Neural cell (in vitro differentiated cells): Measurements from ENCODE around the gene CLSTN2. TPM values are rescaled to one million over a fixed set of nuclear protein-coding genes. Genes with fewer than 3 reads are reported as not detected.

Source experiments
- H2AFZ ChIP-seq: fragments of 200-600, 300-800 bp; sonication (generic), shearing (Covaris generic); 2 replicates; pipeline ENCODE4 v1.6.0; 2014; ENCODE audit warnings: low read depth, mild to moderate bottlenecking, antibody characterized with exemption, low read length, moderate library complexity
- H3F3A ChIP-seq: fragments of 200-600 bp; shearing (Covaris generic); 2 replicates; pipeline ENCODE4 v1.6.1; 2016; ENCODE audit warnings: mild to moderate bottlenecking, moderate library complexity, mixed read lengths, antibody characterized with exemption, low read length; ENCODE audit not compliant: insufficient read depth, poor library complexity, severe bottlenecking
- H3K27ac ChIP-seq: fragments of 200-600, 300-800 bp; sonication (generic), shearing (Covaris generic); 2 replicates; pipeline ENCODE4 v1.5.1; 2014; ENCODE audit warnings: mild to moderate bottlenecking, low read length, moderate library complexity
- H3K27me3 ChIP-seq: fragments of 300-800, 200-600 bp; sonication (generic), shearing (Covaris generic); 2 replicates; pipeline ENCODE4 v1.6.0; 2014; ENCODE audit warnings: mild to moderate bottlenecking, low read depth, low read length, moderate library complexity; ENCODE audit not compliant: insufficient read depth
- H3K36me3 ChIP-seq: fragments of 300-800, 200-600 bp; sonication (generic), shearing (Covaris generic); 2 replicates; pipeline ENCODE4 v1.5.1; 2014; ENCODE audit warnings: mild to moderate bottlenecking, antibody characterized with exemption, low read length, moderate library complexity; ENCODE audit not compliant: insufficient read depth
- H3K4me2 ChIP-seq: fragments of 300-800, 200-600 bp; sonication (generic), shearing (Covaris generic); 2 replicates; pipeline ENCODE4 v1.6.0; 2014; ENCODE audit warnings: mild to moderate bottlenecking, low read length
- H3K4me3 ChIP-seq: fragments of 300-800, 200-600 bp; sonication (generic), shearing (Covaris generic); 2 replicates; pipeline ENCODE4 v1.5.1; 2014; ENCODE audit warnings: mild to moderate bottlenecking, low read length, moderate library complexity
- H3K79me2 ChIP-seq: fragments of 200-600 bp; shearing (Covaris generic); replicated peaks from 2 replicates; pipeline ENCODE4 v1.6.0; 2014; ENCODE audit warnings: mild to moderate bottlenecking, low read length, moderate library complexity; ENCODE audit not compliant: insufficient read depth
- H3K9ac ChIP-seq: fragments of 300-800, 200-600 bp; sonication (generic), shearing (Covaris generic); 2 replicates; pipeline ENCODE4 v1.6.1; 2016; ENCODE audit warnings: mild to moderate bottlenecking, low read length, mixed read lengths
- H3K9me2 ChIP-seq: fragments of 200-600 bp; shearing (Covaris generic); 2 replicates; pipeline ENCODE4 v1.6.1; 2016; ENCODE audit warnings: mild to moderate bottlenecking, low read length, mixed read lengths; ENCODE audit not compliant: insufficient read depth
- H3K9me3 ChIP-seq: fragments of 200-600, 300-800 bp; sonication (generic), shearing (Covaris generic); 2 replicates; pipeline ENCODE4 v1.6.1; 2016; ENCODE audit warnings: mild to moderate bottlenecking, mixed run types, low read length, moderate library complexity, mixed read lengths
- H4K20me1 ChIP-seq: fragments of 200-600 bp; shearing (Covaris generic); 2 replicates; pipeline ENCODE4 v1.6.1; 2016; ENCODE audit warnings: mild to moderate bottlenecking, mixed run types; ENCODE audit not compliant: insufficient read depth
- CTCF ChIP-seq: fragments of 450-650 bp; IDR thresholded peaks from 2 replicates; pipeline ENCODE4 v1.5.1; 2014; ENCODE audit warnings: antibody characterized with exemption, mild to moderate bottlenecking, moderate library complexity; ENCODE audit not compliant: poor library complexity, severe bottlenecking
- EP300 ChIP-seq: fragments of 450-650 bp; conservative IDR thresholded peaks from 2 replicates; pipeline ENCODE4 v1.6.1; 2014; ENCODE audit warnings: antibody characterized with exemption, mild to moderate bottlenecking, moderate library complexity; ENCODE audit not compliant: poor library complexity, severe bottlenecking
- EZH2 ChIP-seq: fragments of 200-600, 300-800 bp; shearing (Covaris generic), sonication (generic); IDR thresholded peaks from 2 replicates; pipeline ENCODE4 v1.6.1; 2014; ENCODE audit warnings: antibody characterized with exemption, low read length, borderline replicate concordance, mild to moderate bottlenecking; ENCODE audit not compliant: insufficient read depth, poor library complexity, severe bottlenecking
- MXI1 ChIP-seq: fragments of 450-650 bp; conservative IDR thresholded peaks from 2 replicates; pipeline ENCODE4 v1.6.1; 2014; ENCODE audit warnings: antibody characterized with exemption, mild to moderate bottlenecking; ENCODE audit not compliant: poor library complexity, severe bottlenecking
- POLR2AphosphoS5 ChIP-seq: IDR thresholded peaks from 2 replicates; pipeline ENCODE4 v1.6.1; 2012
- RAD21 ChIP-seq: fragments of 450-650 bp; conservative IDR thresholded peaks from 2 replicates; pipeline ENCODE4 v1.6.1; 2014; ENCODE audit warnings: antibody characterized with exemption, mild to moderate bottlenecking, moderate library complexity
- REST ChIP-seq: IDR thresholded peaks from 2 replicates; pipeline ENCODE4 v1.6.1; 2012; ENCODE audit warnings: borderline replicate concordance
- SMC3 ChIP-seq: fragments of 450-650 bp; conservative IDR thresholded peaks from 2 replicates; pipeline ENCODE4 v1.6.1; 2014; ENCODE audit warnings: antibody characterized with exemption, mild to moderate bottlenecking, moderate library complexity; ENCODE audit not compliant: poor library complexity
- TAF1 ChIP-seq: IDR thresholded peaks from 2 replicates; pipeline ENCODE4 v1.6.1; 2012; ENCODE audit warnings: low read depth
- polyA plus RNA-seq: library from polyadenylated mRNA; depleted of rRNA; stranded (reverse); fragments of >200 nt; gene quantifications from 2 replicates; pipeline ENCODE4 v1.2.3, GENCODE V29; 2014

CLSTN2 gene
- polyA plus RNA-seq, 1 donor from 2014 or later, result 10.7 TPM

GRCh38 chr3:140160553-140160952 is 225.6 kb downstream of the CLSTN2 start:
- Histone ChIP-seq H3K9ac (no peak overlapping the region), H3K9me3 (no peaks in the 10 kb centered on the region), H3K27ac (no peak overlapping the region), H2AFZ (no peak overlapping the region), H3F3A (no peaks in the 10 kb centered on the region), H3K4me3 (no peak overlapping the region), H3K27me3 (no peaks in the 10 kb centered on the region), H4K20me1 (no peaks in the 10 kb centered on the region), H3K79me2 (no peaks in the 10 kb centered on the region), H3K9me2 (no peaks in the 10 kb centered on the region), H3K4me2 (no peak overlapping the region), H3K36me3 (no peaks in the 10 kb centered on the region)
- TF ChIP-seq TAF1 (no peak), RAD21 (no peak), REST (no peak), EZH2 (no peak), SMC3 (no peak)

GRCh38 chr3:140162551-140162950 is 227.6 kb downstream of the CLSTN2 start:
- H3K27ac ChIP-seq, result no peak overlapping the region
- no peaks in the 10 kb centered on the region for H3K9me2 ChIP-seq
- TF ChIP-seq CTCF (no peak), RAD21 (no peak), EZH2 (no peak), TAF1 (no peak), POLR2AphosphoS5 (no peak), REST (no peak), MXI1 (no peak), EP300 (no peak), SMC3 (no peak)
- no peak overlapping the region for H3K4me3 ChIP-seq
- no peaks in the 10 kb centered on the region for H3F3A ChIP-seq
- H3K27me3 ChIP-seq, result no peaks in the 10 kb centered on the region
- no peaks in the 10 kb centered on the region for H3K79me2 ChIP-seq
- H4K20me1 ChIP-seq, result no peaks in the 10 kb centered on the region
- no peak overlapping the region for H2AFZ ChIP-seq
- H3K9ac ChIP-seq, result no peak overlapping the region
- H3K36me3 ChIP-seq, result no peaks in the 10 kb centered on the region
- no peaks in the 10 kb centered on the region for H3K9me3 ChIP-seq
- no peak overlapping the region for H3K4me2 ChIP-seq
